Esophagus squamous epithelium (tissue), 4 donors: ENCODE measurements around the gene UBE2N.

ENCODE experiments used
- POLR2A ChIP-seq, 4 donors: fragments of 450-650 bp; IDR thresholded peaks; one replicate each; pipeline ENCODE4 v1.6.1; 2017; ENCODE audit warnings: antibody characterized with exemption in 4 of 4, mild to moderate bottlenecking in 4 of 4, moderate library complexity in 3 of 4
- TF ChIP-seq, protein P1 (sequence below), 6 experiments: fragments of 450-650 bp in 4 of 6; fragments of 200-600 bp in 2 of 6; sonication (generic) in 2 of 6; IDR thresholded peaks; one replicate each; pipeline ENCODE4 v1.5.1; 2016 to 2019; ENCODE audit warnings: antibody characterized with exemption in 6 of 6, mild to moderate bottlenecking in 4 of 6, moderate library complexity in 4 of 6

DNA sequence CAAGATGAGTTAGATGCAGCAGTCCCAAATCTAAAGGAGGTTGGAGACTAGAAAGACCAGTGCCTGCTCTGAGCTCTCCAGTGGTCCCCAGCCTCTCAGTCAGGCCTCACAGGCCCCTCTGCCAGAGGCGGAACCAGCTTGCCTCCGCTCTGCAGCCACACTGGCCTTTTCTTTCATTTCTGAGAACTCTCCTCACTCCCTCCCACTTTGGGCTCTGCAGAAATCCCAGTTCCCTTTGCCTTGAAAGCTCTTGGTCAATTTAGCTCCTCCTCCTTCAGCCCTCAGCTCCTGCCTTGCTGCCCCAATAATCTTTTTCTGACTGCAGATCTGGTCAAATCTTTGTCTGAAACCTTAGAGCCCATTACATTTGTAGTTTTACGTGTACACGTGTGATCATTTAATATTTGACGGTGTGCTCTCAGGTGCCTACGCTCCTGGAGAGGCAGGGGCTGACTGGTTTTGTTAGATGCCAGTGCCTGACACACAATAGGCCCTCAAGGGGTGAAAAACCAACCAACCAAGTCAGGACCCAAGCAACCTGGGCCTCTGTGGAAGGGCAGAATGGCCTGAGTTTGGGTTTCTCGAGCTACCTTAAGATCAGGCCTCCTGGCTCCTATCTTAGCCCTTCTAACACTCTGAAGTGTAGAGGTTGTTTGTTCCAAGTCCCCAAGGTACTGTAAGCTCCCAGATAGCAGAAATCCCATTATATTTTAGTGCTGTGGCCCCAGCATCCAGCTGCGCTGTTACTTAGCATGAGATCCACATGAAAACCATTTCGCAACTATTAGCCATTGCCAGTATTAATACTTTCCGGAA, 65.1 kb downstream of the UBE2N start:
- TF ChIP-seq, protein P1, sequence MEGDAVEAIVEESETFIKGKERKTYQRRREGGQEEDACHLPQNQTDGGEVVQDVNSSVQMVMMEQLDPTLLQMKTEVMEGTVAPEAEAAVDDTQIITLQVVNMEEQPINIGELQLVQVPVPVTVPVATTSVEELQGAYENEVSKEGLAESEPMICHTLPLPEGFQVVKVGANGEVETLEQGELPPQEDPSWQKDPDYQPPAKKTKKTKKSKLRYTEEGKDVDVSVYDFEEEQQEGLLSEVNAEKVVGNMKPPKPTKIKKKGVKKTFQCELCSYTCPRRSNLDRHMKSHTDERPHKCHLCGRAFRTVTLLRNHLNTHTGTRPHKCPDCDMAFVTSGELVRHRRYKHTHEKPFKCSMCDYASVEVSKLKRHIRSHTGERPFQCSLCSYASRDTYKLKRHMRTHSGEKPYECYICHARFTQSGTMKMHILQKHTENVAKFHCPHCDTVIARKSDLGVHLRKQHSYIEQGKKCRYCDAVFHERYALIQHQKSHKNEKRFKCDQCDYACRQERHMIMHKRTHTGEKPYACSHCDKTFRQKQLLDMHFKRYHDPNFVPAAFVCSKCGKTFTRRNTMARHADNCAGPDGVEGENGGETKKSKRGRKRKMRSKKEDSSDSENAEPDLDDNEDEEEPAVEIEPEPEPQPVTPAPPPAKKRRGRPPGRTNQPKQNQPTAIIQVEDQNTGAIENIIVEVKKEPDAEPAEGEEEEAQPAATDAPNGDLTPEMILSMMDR (IDR thresholded peaks at IDR 0.05) = no peak
- no peak for TF ChIP-seq POLR2A (IDR thresholded peaks at IDR 0.05)
